ENCODE measurements around the gene PDGFRB. TPM values are rescaled to one million over a fixed set of nuclear protein-coding genes. Genes with fewer than 3 reads are reported as not detected.

Gene PDGFRB
- polyA plus RNA-seq, 3 donors, result 118 to 152 (median 152) TPM

GRCh38 chr5:150186137-150186536 is 30.5 kb upstream of the PDGFRB start:
- no peak for DNase-seq (ENCODE audit: extremely low read depth in 1 of 11, low read depth in 9 of 11, low spot score in 4 of 11)

- DNase-seq (ENCODE audit: extremely low read depth in 1 of 11, low read depth in 9 of 11, low spot score in 4 of 11), result no peak
Measured at GRCh38 chr5:150184990-150185912, 29.6 kb upstream of the PDGFRB start.

- DNase-seq (ENCODE audit: extremely low read depth in 1 of 11, low read depth in 9 of 11, low spot score in 4 of 11), result no peak
Measured at GRCh38 chr5:150184006-150184405, 28.4 kb upstream of the PDGFRB start.

- DNase-seq (ENCODE audit: extremely low read depth in 1 of 11, low read depth in 9 of 11, low spot score in 4 of 11), result no peak
Measured at GRCh38 chr5:150183436-150183835, 27.8 kb upstream of the PDGFRB start.

- DNase-seq (ENCODE audit: extremely low read depth in 1 of 11, low read depth in 9 of 11, low spot score in 4 of 11), result no peak
Measured at GRCh38 chr5:150182774-150183173, 27.1 kb upstream of the PDGFRB start.

GRCh38 chr5:150181766-150182545 is 26.3 kb upstream of the PDGFRB start:
- no peak for DNase-seq (ENCODE audit: extremely low read depth in 1 of 11, low read depth in 9 of 11, low spot score in 4 of 11)

- no peak for DNase-seq (ENCODE audit: extremely low read depth in 1 of 11, low read depth in 9 of 11, low spot score in 4 of 11)
Measured at GRCh38 chr5:150181027-150181426, 25.4 kb upstream of the PDGFRB start.

- no peak for DNase-seq (ENCODE audit: extremely low read depth in 1 of 11, low read depth in 9 of 11, low spot score in 4 of 11)
Measured at GRCh38 chr5:150180241-150181026, 24.8 kb upstream of the PDGFRB start.

GRCh38 chr5:150179019-150179620 is 23.5 kb upstream of the PDGFRB start:
- DNase-seq (ENCODE audit: extremely low read depth in 1 of 11, low read depth in 9 of 11, low spot score in 4 of 11), result no peak

GRCh38 chr5:150178262-150178661 is 22.6 kb upstream of the PDGFRB start:
- no peak for DNase-seq (ENCODE audit: extremely low read depth in 1 of 11, low read depth in 9 of 11, low spot score in 4 of 11)

- DNase-seq (ENCODE audit: extremely low read depth in 1 of 11, low read depth in 9 of 11, low spot score in 4 of 11), result no peak
Measured at GRCh38 chr5:150177721-150178120, 22.1 kb upstream of the PDGFRB start.

GRCh38 chr5:150176745-150177477 is 21.3 kb upstream of the PDGFRB start:
- DNase-seq (ENCODE audit: extremely low read depth in 1 of 11, low read depth in 9 of 11, low spot score in 4 of 11), result no peak

- DNase-seq (ENCODE audit: extremely low read depth in 1 of 11, low read depth in 9 of 11, low spot score in 4 of 11), result no peak
Measured at GRCh38 chr5:150175536-150175935, 19.9 kb upstream of the PDGFRB start.

- DNase-seq (ENCODE audit: extremely low read depth in 1 of 11, low read depth in 9 of 11, low spot score in 4 of 11), result no peak
Measured at GRCh38 chr5:150175076-150175475, 19.4 kb upstream of the PDGFRB start.

- DNase-seq (ENCODE audit: extremely low read depth in 1 of 11, low read depth in 9 of 11, low spot score in 4 of 11), result no peak
Measured at GRCh38 chr5:150174285-150174684, 18.6 kb upstream of the PDGFRB start.

- DNase-seq (ENCODE audit: extremely low read depth in 1 of 11, low read depth in 9 of 11, low spot score in 4 of 11), result no peak
Measured at GRCh38 chr5:150173161-150173560, 17.5 kb upstream of the PDGFRB start.

GRCh38 chr5:150172556-150172955 is 16.9 kb upstream of the PDGFRB start:
- DNase-seq (ENCODE audit: extremely low read depth in 1 of 11, low read depth in 9 of 11, low spot score in 4 of 11), result no peak

GRCh38 chr5:150172145-150172544 is 16.5 kb upstream of the PDGFRB start:
- no peak for DNase-seq (ENCODE audit: extremely low read depth in 1 of 11, low read depth in 9 of 11, low spot score in 4 of 11)

Data from renal cortex interstitium (tissue), 11 donors.